Bronchus fibroblast of lung (primary cell): ENCODE results near the gene TMEM258. TPM values are rescaled to one million over a fixed set of nuclear protein-coding genes. Genes with fewer than 3 reads are reported as not detected.

Source experiments
- total RNA-seq: library from RNA; depleted of rRNA; stranded (reverse); fragments of >200 nt; gene quantifications from 2 replicates; pipeline ENCODE4 v1.2.3, GENCODE V29; 2015

The TMEM258 gene
- total RNA-seq = 62.5 and 77.2 TPM in 2 replicates

DNA sequence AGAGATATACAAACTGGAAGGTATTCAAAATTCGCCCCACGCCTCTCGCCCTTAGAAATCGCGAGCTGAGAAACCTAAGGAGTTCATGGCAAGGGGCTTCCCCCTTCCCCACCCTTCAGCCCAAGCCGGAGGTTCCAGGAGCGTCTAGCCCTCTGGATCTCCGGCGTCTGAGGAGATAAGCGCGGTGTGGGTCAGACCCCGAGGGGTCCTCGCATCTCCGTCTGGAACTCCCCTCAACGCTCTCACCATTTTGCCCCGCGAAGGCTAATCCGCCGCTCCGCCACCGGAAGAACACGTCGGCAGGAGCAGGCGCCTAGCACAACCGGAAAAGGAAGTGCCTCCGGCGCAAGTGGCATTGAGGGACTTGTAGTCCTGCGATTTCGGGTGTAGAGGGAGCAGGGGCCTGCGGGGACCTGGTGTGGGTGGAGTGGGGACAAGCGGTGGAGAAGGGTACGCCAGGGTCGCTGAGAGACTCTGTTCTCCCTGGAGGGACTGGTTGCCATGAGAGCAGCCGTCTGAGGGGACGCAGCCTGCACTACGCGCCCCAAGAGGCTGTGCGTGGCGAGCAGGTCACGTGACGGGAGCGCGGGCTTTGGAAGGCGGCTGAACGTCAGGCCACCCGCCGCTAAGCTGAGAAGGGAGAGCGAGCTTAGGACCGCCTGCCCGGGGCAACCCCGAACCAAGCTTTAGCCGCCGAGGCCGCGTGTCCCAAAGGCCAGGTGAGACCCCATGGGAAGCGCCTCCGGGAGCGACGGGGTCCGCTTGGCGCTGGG, at the start of gene TMEM258, which contains the start of gene FEN1:
Gene TMEM258 (minus strand): TSS at position 290 of the 773 bp plus-strand sequence. CDS start 41 bp downstream, at position 249.
Gene FEN1 (plus strand): TSS at position 602 of the 773 bp plus-strand sequence. CDS start 2,451 bp downstream, outside the sequence.

DNA sequence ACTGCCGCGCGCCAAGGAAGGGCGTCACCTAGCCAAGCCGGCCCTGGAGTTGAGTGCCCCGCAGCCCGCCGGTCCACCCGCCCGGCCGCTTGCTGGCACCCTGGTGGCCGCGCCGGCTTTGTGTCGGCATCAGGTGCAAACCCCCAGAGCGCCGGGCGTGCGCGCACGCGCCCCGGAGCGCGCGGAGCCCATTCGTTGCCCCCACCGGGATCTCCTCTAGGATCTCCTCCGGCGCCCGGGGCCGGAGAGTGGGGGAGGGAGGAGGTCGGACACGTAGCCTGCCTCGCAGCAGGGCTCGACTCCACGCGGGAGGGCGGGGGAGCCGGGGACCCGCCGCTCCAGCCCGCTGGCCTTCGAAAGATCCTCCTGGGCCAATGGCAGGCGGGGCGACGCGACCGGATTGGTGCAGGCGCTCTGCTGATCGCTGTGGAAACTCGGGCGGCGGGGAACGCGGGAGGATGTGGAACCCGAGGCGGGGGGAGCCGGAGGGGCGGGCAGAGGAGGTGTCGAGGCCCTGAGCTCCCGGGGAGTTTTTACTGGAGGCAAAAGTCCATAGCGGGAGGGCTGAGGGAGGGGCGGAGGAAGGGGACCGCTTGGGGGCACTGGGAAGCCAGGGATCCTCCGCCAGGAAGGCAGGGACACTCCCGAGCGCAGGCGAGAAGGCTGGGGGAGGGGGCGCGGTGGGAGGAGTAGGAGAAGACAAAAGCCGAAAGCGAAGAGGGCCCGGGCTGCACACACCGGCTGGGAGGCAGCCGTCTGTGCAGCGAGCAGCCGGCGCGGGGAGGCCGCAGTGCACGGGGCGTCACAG, 35.4 kb upstream of the TMEM258 start, which contains the start of gene FADS2:
Gene FADS2 (plus strand): TSS at position 730 of the 808 bp plus-strand sequence. CDS start 91 bp downstream, outside the sequence.

DNA sequence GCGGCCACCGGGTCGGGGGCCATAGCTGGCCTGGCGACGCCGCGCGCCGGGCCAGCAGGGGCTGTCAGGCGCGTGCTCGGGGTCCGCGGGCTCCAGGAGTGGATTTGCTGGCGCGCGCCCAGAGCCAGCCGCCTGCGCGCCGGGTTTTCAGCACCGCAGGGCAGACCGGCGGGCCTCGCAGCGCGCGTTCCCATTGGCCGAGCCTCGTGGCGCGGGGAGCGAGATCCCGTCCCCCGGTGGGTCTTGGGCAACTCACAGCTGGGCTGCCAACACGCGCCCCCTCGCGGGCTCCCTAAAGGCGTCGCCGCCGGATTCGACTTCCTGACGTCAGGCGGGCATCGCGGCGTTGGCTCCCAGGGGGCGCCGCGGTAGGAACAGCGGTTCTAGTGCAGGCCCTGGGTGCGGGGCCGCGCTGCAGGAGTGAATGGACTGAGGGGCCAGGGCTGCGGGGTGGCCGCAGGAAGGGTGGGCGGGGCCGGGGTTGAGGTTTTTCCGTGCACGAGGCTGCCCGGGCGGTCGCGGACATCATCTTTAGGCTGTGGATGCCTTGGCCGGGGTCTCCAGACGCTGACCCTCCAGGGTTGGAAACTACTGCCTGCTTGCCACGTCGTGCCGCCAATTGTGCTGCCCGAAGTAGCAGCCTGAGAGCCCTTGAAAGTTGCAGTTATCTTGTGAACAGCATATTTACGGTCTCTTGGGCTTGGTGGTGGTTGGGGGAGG, 24.5 kb upstream of the TMEM258 start, which contains the start of gene FADS1:
Gene FADS1 (minus strand): TSS at position 268 of the 720 bp plus-strand sequence. CDS start 74 bp downstream, at position 194.

DNA sequence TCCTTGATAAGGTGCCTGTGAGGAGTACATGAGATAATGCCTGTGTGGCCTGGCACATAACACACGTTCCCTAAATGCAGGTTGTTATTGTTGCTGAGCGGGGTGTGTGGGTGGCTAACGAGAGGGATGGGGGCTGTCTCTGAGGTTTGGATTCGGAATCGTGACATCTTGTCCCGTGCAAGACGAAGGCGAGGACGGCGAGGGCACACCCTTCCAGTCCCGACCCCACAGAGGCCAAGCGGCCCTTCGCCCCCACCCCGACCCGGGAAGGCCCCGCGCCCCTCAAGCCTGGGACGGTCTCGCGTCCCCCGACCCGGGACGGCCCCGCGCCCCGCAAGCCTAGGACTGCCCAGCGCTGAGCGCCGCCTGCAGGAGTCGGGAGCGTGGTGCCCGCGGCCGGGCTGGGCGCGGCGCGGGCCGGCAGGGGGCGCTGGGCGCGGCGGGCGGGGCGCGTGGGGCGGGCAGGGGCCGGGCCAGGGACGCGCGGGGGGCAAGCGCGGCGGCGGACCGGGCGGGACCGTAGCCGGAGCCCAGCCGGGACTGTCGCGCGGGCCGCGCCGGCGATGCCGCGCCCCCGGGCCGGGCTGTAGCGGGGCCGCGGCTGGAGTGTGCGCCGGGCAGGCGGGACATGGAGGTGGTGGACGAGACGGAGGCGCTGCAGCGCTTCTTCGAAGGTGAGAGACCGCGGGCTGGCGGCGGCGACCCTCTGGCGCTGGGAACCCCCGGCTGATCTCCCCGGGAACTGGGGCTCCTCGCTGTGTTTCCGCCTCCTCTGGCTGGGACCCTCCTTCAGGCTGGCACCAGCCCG, 40.1 kb downstream of the TMEM258 start, which contains the start of gene MYRF:
Gene MYRF (plus strand): TSS at position 520 of the 808 bp plus-strand sequence. CDS start 109 bp downstream, at position 629.

Other genes with a start within 250 kb of the TMEM258 start
- gene SYT7, start 211.5 kb downstream of the TMEM258 start, total RNA-seq = 0.30 and 0.67 TPM in 2 replicates
- 1.8 and 2.0 TPM in 2 replicates for gene DAGLA, start 112.2 kb downstream of the TMEM258 start, total RNA-seq
- gene MYRF, start 40.0 kb downstream of the TMEM258 start, total RNA-seq = 3.3 and 3.5 TPM in 2 replicates
- 42.9 and 47.1 TPM in 2 replicates for gene FEN1, start 312 bp upstream of the TMEM258 start, total RNA-seq
- gene FADS1, start 24.4 kb upstream of the TMEM258 start, total RNA-seq = 171 and 182 TPM in 2 replicates
- 953 and 987 TPM in 2 replicates for gene FADS2, start 35.7 kb upstream of the TMEM258 start, total RNA-seq
- 49.6 and 53.8 TPM in 2 replicates for gene FADS3, start 98.9 kb upstream of the TMEM258 start, total RNA-seq
- 0.89 and 3.0 TPM in 2 replicates for gene RAB3IL1, start 125.0 kb upstream of the TMEM258 start, total RNA-seq
- gene BEST1, start 157.8 kb upstream of the TMEM258 start, total RNA-seq = 1.7 and 2.2 TPM in 2 replicates
- gene FTH1, start 175.0 kb upstream of the TMEM258 start, total RNA-seq = 569 and 797 TPM in 2 replicates